Mesodermal cell (in vitro differentiated cells): ENCODE data around the gene CCDC167.

Experiments used
- H3K27ac ChIP-seq: 2 replicates; pipeline ENCODE4 v1.7.0; 2013; ENCODE audit warnings: mild to moderate bottlenecking, low read depth, low read length, moderate library complexity; ENCODE audit not compliant: severe bottlenecking
- H3K36me3 ChIP-seq: 2 replicates; pipeline ENCODE4 v1.7.1; 2013; ENCODE audit warnings: mild to moderate bottlenecking, low read length, moderate library complexity; ENCODE audit not compliant: control insufficient read depth, insufficient read depth
- H3K4me1 ChIP-seq: one replicate; pipeline ENCODE4 v1.7.1; 2013; ENCODE audit warnings: mild to moderate bottlenecking, low read length; ENCODE audit not compliant: insufficient read depth, control insufficient read depth, poor library complexity, severe bottlenecking
- H3K4me3 ChIP-seq: 2 replicates; pipeline ENCODE4 v1.7.0; 2013; ENCODE audit warnings: low read length, control low read depth, mild to moderate bottlenecking; ENCODE audit not compliant: insufficient read depth, poor library complexity, severe bottlenecking; ENCODE audit errors: extremely low read depth
- H3K9me3 ChIP-seq: 2 replicates; pipeline ENCODE4 v1.7.1; 2013; ENCODE audit warnings: mild to moderate bottlenecking, low read length, moderate library complexity; ENCODE audit not compliant: control insufficient read depth
- WGBS, 2 experiments: methylation state at CpG; one replicate each; pipeline ENCODE4 v1.1.5; 2013; ENCODE audit warnings: missing lambda C conversion rate in 2 of 2; ENCODE audit not compliant: insufficient coverage in 2 of 2; 5-methylcytosine and 5-hydroxymethylcytosine counted together

CCDC167 gene

GRCh38 chr6:37488476-37488875, 11.2 kb downstream of the CCDC167 start:
- H3K27ac ChIP-seq: no peak overlapping the region
- H3K9me3 ChIP-seq: no peaks in the 10 kb centered on the region
- no peaks in the 10 kb centered on the region for H3K4me1 ChIP-seq
- peaks cover 7% of the 10 kb centered on the region for H3K36me3 ChIP-seq
- no CpG with 5 or more reads among the region's 1 CpG for WGBS, 2 experiments
- H3K4me3 ChIP-seq: no peak overlapping the region

- no peaks in the 10 kb centered on the region for H3K4me1 ChIP-seq
Observed at GRCh38 chr6:37487591-37488380, 11.9 kb downstream of the CCDC167 start.

GRCh38 chr6:37486121-37486839, 13.4 kb downstream of the CCDC167 start:
- WGBS, 2 experiments: 90 to 95% methylated on average over 4 to 6 of the region's 8 CpGs
- Histone ChIP-seq H3K4me3 (no peak overlapping the region), H3K9me3 (no peaks in the 10 kb centered on the region), H3K27ac (no peak overlapping the region), H3K36me3 (peaks cover 22% of the 10 kb centered on the region), H3K4me1 (no peaks in the 10 kb centered on the region)

More at GRCh38 chr6:37487591-37488380, 11.9 kb downstream of the CCDC167 start:
- H3K36me3 ChIP-seq: peaks cover 14% of the 10 kb centered on the region
- whole genome bisulfite sequencing, 2 experiments: 85 to 93% methylated on average over 7 to 8 of the region's 9 CpGs
- H3K27ac ChIP-seq: no peak overlapping the region
- H3K4me3 ChIP-seq: no peak overlapping the region
- H3K9me3 ChIP-seq: no peaks in the 10 kb centered on the region

GRCh38 chr6:37485291-37485702, 14.4 kb downstream of the CCDC167 start:
- WGBS, 2 experiments: 73 to 76% methylated on average over 7 of the region's 10 CpGs
- no peaks in the 10 kb centered on the region for H3K9me3 ChIP-seq
- H3K36me3 ChIP-seq: peaks cover 31% of the 10 kb centered on the region
- H3K27ac ChIP-seq: no peak overlapping the region
- no peak overlapping the region for H3K4me3 ChIP-seq
- no peaks in the 10 kb centered on the region for H3K4me1 ChIP-seq

- no peaks in the 10 kb centered on the region for H3K4me1 ChIP-seq
- no peak overlapping the region for H3K4me3 ChIP-seq
- 87 to 94% methylated on average over 3 of the region's 7 CpGs for WGBS, 2 experiments
- no peaks in the 10 kb centered on the region for H3K9me3 ChIP-seq
- H3K27ac ChIP-seq: no peak overlapping the region
- peaks cover 36% of the 10 kb centered on the region for H3K36me3 ChIP-seq
Observed at GRCh38 chr6:37484786-37485170, 14.9 kb downstream of the CCDC167 start.

GRCh38 chr6:37483917-37484785, 15.5 kb downstream of the CCDC167 start:
- H3K4me1 ChIP-seq: no peaks in the 10 kb centered on the region
- peaks cover 41% of the 10 kb centered on the region for H3K36me3 ChIP-seq
- H3K4me3 ChIP-seq: no peak overlapping the region
- H3K9me3 ChIP-seq: no peaks in the 10 kb centered on the region
- WGBS, 2 experiments: 53 to 74% methylated on average over 11 to 12 of the region's 20 CpGs
- no peak overlapping the region for H3K27ac ChIP-seq

GRCh38 chr6:37483252-37483901, 16.3 kb downstream of the CCDC167 start:
- Histone ChIP-seq H3K9me3 (no peaks in the 10 kb centered on the region), H3K4me1 (no peaks in the 10 kb centered on the region), H3K36me3 (peaks cover 49% of the 10 kb centered on the region), H3K4me3 (no peak overlapping the region), H3K27ac (no peak overlapping the region)
- 94 to 96% methylated on average over 9 to 11 of the region's 11 CpGs for WGBS, 2 experiments

- H3K4me1 ChIP-seq: no peaks in the 10 kb centered on the region
Observed at GRCh38 chr6:37482606-37483251, 17.0 kb downstream of the CCDC167 start.

GRCh38 chr6:37481711-37482605, 17.7 kb downstream of the CCDC167 start:
- H3K4me3 ChIP-seq: no peak overlapping the region
- peaks cover 62% of the 10 kb centered on the region for H3K36me3 ChIP-seq
- H3K4me1 ChIP-seq: no peaks in the 10 kb centered on the region
- no peaks in the 10 kb centered on the region for H3K9me3 ChIP-seq
- WGBS, 2 experiments: 61 to 75% methylated on average over 7 to 12 of the region's 15 CpGs
- peak overlapping the region; percentile 52 for H3K27ac ChIP-seq

More at GRCh38 chr6:37482606-37483251, 17.0 kb downstream of the CCDC167 start:
- Histone ChIP-seq H3K4me3 (no peak overlapping the region), H3K27ac (no peak overlapping the region), H3K36me3 (peaks cover 55% of the 10 kb centered on the region), H3K9me3 (no peaks in the 10 kb centered on the region)
- 91% methylated on average over 7 to 8 of the region's 10 CpGs for WGBS, 2 experiments
